RKO (cell line): ENCODE data around the gene CFAP61.

Experiments used
- DNase-seq: peaks from one replicate; pipeline ENCODE4 v3.0.0-alpha.2; 2016; ENCODE audit warnings: low spot score

CFAP61 gene

DNA sequence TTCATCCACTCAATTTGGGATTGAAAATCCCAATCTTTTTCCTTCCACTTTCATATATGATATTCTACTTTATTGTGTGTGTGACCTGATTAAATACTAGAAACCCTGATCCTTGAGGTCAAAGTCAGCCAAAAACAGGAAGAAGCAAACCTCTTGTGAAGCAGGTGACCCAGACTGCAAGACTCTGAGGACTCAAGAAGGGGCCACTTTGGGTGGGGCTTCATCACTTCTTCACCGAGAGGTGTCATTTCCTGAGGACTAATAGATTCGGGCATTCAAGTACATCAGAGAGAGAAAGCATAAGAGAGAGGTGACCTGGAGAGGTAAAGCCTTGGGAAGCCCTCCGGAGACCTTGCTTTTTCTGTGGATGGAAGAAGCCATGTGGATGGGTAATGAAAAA lies 129.0 kb downstream of the CFAP61 start:
- no peak for DNase-seq

DNA sequence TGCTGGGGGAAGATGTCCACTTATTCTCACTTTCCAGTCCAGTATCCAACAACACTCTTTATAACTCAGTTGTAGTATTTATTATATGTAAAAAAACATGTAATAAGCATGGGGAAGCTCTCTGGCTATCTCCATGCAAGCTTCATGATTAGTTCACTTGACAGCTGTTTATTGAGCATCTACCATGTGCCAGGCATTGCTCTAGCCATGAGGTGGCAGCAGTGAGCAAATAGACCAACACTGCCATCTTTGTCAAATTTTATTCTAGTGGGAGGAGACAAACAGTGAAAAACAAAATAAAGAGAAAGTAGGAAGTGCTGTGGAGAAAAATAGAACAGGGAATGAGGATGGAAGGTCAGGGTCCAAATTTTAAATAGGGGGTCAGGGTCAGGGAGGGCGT lies 131.8 kb downstream of the CFAP61 start:
- DNase-seq: peak; percentile 19

DNA sequence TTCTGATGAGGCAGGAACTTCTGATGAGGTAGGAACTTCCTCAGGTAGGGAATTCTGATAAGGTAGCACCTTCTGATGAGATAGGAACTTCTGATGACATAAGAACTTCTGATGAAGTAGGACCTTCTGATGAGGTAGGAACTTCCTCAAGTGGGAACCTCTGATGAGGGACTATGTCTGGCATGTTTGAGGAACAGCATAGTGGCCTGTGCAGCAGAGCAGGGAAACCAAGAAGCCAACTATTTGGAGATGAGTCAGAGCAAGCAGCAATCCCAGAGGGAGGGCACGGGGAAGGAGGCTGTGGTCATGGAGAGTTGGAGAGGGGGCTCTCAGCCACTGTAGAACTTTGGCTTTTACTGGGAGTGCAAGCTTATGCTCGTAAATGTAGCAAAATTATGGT lies 132.4 kb downstream of the CFAP61 start:
- no peak for DNase-seq

DNA sequence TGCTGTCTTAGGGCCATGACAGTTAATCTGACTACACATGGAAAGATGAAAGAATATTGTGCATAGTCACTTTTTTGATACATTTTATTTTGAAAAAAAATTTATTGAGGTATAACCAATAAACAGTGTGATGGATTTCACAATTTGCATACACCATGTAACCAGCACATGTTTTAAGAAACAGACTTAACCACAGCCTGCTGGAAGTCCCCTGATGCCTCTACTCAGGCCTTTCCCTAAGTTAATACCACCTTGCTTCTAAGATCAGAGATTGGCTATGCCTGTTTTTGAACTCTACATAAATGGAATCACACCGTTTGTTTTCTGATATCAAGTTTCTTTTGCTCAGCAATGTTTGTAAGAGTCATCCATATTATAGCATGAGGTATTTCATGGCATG lies 136.3 kb downstream of the CFAP61 start:
- no peak for DNase-seq

DNA sequence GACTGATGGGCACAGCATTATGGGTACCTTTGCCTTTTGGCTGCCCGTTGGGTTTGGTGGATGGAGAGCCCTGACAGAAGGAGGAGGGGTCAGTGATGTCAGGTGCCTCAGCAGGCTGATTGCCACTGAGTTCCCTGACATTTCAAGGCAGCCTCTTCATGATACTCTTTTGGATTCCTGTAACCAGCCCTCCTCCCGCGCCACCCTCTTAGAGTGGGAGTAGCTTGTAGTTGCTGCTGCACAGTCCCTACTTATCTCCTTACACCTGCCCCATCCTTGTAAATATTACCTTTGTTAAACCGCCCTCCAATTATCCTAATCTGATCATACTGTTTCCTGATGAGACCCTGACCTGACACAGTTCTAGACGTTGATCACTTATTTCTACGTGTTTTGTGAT lies 140.0 kb downstream of the CFAP61 start:
- no peak for DNase-seq

DNA sequence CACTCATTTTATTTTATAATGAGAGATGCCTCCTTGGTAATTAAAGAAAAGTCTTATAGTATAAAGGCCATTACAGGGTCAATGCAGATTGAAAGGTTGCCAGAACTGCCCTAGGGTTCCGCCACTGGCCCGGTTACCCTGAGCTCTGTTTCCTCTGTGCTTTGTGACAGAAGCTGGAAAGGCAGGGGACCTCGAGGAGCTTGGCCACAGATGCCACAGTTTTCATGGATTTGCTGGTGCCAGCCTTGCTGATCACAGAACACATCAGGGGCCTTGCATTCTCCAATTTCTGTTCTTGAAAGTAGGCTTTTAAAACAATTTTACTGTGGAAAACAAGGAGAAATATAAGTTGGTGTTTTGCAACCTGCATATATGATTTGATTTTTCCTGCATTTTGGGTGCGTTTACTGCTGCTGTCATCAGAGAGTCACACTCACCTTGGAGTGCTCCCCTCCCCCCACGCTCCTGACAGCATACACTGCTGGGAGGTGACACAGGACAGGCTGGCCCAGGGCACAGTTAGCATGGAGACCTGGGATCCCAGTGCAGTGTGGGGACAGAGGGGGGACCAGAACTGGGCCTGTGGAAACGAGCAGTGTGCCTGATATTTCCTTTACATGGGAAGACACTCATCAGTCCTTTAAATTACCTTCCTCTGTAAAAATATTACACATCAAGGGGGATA lies 142.8 kb downstream of the CFAP61 start:
- DNase-seq: no peak

DNA sequence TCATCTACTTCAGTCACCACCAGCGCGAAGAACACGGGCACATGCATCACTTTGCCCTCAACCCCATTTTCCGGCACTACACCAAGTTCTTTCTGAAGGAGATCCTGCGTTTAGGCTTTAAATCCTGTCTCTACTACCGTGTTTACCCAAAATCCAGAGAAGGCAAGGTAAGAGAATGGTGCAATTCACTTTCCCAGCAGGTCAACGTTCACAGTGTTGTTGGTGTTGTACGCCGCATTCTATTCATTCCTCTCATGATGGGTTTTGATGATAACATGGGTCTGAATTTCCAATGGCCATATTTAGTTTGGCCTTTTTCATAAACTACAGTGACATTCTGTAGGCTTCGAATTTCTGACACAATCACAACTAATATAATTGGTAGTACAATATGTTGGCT lies 144.3 kb downstream of the CFAP61 start:
- DNase-seq: no peak

DNA sequence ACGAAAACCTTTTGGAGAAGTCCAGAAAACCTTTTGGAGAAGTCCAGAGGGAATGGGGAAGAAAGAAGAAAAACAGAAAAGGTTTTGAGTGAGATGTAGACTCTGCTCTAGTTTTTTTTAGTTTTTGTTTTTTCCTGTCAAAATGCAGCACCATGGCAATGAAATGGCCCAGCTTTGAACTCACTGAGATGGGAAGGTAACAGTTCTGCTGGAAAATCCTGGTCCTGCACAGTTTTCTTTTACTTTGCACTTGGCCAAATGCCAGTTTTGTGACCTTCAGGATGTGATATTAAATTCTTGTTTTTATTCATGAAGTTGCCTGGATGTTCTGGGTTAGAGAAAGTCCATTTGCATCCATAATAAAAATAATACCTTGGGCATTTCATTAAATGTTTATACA lies 145.7 kb downstream of the CFAP61 start:
- DNase-seq: no peak

DNA sequence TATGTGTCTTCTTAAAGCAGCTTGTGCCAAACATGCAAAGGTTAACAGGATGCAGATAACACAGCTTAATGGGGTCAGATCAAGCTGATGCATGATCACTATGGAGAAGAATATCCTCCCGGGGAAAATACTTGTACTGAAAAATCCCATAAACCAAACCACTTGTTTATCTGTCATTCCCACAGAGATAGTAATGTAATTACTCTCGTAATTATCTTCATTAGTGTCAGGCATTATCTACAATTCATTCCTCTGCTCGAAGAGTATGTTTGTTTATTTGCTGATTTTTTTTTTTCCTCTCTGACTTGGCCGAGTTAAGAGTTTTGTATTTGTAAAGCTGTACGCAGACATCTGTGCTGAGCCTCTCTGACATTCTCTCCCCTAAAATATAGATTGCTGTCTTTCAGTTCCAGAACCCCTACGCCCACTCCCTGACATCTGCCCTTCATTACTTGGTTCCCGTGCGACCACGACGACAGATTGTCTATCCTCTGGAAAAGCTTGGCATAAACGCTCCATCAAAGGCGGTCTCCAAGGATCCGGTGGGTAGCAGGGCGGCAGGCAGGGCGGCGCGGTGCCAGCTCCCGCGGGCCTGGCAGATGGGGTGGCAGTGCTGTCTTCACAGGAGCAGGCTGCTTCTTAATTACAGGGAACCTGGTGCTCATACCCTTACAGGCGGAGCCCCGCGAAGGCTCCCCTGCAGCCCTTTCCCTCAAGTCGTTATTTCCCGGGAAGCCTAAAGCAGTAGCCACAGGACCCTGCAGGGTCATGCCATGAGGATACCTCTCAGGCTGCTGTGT lies 147.2 kb downstream of the CFAP61 start:
- DNase-seq: no peak

DNA sequence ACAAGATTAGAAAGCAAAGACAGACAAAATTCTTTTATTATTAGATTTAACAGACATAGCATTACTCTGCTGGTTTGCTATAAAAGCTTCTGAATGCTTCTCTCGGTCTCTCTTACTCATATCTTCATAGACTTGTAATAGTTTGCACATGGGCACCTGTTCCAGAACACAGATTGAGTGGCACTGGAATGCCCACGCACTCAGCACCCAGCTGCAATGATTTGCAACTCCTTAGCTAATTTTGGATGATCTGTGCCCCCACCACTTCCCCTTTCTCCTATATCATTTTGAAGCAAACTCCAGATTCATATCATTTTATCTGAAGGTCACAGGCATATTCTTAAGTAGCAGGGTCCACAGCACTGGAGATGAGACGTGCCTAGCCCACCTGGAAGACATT lies 148.8 kb downstream of the CFAP61 start:
- DNase-seq: no peak

DNA sequence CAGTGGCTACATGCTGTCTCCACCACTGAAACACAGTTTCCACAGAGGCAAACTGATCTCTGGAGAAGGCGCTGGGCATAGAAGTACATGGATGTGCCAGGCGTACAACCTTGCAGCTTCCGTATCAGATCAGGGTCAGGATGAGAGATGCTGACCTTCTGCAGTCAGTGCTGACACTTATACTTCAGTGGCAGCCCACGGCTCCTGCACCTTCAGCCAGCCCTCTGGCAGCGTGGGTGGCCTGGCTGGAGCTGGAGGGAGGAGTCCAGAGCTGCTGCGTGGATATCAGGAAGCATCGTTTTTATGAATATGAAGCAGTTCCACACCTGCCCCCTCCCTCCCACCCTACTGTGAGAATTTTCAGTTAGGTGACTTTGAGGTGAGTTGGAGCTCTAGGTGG lies 149.3 kb downstream of the CFAP61 start:
- DNase-seq: no peak

DNA sequence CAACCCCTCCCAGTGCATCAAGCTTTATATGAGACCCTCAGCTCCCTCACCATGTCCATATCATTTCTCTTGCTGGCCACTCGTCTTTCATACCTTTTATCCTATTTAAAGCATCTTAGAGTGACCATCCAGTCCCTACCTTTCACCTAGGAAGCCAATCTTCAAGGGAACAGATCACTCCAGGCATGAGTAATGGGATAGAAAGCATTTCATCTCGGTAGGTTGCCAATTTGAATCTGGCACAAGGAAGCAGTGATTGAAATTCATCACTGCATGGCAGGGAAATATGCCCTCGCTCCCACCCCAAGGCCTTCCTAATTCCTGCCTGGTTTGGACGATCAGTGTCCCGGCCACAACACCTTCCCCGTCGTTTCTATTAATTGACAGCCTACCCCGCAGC lies 150.4 kb downstream of the CFAP61 start:
- no peak for DNase-seq

DNA sequence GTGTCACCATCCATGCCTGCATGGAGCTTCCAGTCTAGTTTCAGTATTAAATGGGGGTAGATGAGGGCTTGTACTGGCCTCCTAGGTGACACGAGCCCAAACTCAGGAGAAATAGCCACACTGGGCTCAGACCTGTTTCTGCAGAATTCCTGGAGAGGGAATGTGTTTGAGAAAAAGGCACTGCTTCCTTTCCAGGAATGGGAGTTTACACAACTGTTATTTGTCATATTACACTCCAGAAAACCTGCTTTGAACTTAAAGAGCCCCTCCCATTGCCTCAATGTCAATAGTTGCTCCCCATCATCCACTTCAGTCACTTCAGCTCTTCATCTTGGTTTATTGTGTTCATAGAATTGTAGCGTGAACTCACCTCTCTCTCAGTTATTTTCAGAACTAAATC lies 151.5 kb downstream of the CFAP61 start:
- DNase-seq: no peak

DNA sequence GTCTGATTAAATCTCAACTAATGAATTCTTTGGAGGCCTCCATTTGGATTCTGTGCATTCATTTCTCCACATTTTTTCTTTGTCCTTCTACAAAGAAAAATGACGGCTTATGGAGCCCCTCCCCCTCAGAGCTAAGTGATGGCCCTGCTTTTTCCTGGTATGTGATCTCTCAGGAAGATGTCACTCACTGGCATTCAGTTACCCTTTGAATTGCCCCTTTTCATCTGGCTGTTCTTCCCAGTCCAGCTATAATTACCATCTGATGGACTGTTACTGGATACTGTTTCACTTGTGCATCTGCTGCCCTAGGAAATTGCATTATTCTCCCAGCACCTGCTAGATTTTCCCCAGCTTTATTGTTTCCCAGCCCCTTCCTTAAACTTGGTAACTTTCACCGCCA lies 151.9 kb downstream of the CFAP61 start:
- DNase-seq: no peak

DNA sequence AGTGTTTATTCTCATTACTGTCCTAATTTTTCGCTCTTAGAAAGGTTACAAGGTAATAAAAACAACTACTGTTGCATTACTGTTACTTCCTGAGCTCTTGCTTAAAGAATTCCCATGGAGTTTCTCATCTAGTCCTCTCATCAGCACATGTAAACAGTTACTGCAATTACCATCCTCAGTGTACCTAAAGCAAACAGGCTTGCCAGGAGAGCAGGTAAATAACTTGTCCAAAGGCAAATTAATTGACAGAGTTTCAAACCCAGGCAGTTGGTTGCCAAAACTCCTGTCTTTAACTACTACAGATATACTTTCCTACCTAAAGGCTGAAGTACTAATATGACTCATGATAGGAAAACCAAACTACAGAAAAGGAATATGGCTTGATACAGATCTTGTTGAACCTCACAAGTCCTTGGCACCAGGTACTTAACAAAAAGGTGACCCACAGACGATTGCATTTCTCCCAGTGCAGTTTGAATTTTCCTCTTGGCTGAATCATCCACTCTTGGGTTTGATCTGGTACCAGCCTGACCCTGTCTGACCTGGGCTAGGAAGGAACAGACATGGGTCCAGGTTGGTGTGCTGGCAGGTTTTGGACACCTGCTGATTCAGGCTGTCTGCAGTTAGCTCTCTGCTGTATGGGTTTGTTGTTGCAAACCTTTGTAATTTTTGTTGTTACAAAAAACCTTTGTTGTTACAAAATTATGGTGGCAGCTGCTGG lies 153.0 kb downstream of the CFAP61 start:
- no peak for DNase-seq

DNA sequence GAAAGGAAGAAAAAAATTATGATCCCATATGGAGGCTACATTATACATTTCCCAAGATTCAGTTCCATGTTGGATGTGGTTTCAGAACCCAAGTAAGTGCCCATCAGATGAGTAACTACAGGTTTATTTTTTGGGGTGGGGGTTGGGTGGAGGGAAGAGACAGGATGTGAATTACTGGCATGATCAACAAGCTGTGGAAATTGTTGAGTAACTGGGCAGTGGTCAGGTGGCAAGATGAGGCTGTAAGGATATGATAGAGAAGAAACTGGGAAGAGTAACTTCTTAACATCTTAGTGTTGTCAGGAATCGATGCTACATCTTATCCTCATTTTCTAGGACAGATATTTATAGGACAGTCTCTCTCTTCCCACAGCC lies 153.5 kb downstream of the CFAP61 start:
- DNase-seq: no peak

DNA sequence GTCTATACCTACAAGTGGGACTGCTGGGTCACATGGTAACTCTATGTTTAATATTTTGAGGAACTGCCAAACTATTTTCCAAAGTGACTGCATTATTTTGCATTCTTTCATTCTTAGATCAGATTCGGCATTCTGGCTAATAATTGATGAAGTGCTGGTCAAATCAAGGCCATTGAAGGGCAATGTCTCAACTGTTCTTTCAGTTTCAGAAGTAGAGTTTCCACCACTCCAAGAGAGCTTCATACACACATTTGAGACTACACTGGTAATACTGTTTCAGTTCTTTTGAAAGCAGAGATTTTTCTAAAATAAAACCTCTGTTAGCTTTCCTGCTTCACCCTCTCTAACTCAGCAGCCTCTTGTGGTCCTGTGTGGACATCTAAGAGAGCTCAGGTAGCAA lies 154.5 kb downstream of the CFAP61 start:
- DNase-seq: no peak

DNA sequence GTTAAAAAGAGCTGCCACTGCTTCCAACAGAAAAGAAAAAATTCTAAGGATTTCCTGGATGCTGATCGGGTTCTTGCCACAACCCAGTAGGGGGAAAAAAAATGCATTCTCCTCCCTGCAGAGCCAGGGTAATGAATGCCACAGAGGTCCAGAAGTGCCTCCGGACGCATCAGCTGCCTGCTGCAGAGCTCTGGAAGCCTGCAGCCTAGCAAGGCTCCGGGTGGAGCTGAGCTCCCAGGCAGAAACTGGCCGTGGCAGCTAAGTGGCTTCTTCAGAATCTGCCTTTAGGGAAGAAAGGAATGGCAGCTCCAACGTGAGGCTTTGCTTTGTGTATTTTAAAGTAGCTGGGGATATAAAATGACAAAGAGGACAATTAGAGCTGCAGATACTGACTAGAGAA lies 155.0 kb downstream of the CFAP61 start:
- DNase-seq: no peak

DNA sequence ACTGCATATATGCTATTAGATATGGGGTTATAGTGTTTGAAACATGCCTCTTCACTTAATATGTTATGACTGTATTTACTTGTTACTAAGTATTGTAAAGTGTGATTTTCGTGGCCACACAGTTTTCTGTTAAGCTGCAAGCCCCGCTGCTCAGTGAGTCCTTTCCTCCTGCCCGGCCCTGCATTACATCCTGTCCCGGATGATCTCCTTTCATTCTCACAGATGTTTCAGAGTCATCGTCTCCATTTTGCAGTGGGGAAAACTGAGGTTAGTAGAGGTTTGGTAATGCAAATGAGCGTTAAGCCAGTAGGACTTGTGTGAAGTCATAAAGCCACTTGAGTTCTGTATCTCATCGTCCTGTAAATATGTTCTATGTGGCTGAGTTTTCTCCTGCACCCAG lies 155.5 kb downstream of the CFAP61 start:
- no peak for DNase-seq

DNA sequence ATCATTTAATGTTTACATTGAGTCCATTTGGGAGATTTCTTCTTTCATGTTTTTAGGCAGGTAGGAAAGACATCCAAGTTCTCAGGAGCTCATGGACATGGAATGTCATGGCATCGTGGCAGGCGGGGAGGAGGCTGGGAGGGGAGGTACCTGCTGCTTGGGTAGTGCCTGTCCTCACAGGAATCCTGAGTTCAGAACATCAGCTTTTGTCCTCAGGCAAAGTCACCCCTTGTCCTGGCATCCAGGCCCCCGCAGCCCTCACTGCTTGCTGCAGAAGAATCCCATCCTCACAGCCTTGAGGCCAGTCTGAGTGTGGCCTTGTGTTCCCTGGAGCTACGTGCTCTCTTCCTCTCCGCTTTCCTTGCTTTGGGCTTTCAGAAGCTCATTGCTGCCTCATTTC lies 157.4 kb downstream of the CFAP61 start:
- no peak for DNase-seq

DNA sequence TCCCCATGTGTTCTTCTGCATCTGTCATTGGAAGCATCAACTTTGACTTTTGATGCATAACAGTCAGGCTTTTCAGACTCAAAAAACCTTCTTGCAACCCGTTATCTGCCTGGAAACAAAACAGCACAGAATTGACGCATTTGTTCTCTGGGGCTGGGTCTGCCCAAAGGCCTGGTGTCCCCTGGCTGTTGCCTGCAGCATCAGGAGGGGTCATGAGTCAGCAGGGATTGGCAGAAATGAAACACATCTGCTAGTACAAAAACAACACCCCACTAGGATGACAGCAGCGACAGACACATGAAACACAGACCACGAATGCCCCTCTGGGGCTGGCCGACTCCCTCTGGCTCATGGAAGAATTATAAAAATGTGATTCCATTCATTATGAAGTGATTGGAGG lies 158.0 kb downstream of the CFAP61 start:
- no peak for DNase-seq

DNA sequence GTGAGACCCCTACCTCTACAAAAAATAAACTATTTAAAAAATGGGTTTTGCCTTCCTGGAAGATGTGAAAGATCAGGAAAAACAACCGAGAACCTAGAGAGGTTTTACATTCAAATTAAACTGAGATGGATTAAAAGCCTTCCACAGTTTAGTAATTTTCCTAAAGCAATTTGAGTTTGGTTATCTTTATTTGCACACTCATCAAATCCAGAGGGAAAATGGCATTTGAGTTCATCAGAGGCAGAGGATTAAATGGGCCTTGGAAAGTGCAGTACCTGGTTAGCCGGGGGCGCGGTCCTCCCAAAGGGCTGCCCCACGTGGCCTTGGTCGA lies 158.6 kb downstream of the CFAP61 start:
- DNase-seq: no peak

DNA sequence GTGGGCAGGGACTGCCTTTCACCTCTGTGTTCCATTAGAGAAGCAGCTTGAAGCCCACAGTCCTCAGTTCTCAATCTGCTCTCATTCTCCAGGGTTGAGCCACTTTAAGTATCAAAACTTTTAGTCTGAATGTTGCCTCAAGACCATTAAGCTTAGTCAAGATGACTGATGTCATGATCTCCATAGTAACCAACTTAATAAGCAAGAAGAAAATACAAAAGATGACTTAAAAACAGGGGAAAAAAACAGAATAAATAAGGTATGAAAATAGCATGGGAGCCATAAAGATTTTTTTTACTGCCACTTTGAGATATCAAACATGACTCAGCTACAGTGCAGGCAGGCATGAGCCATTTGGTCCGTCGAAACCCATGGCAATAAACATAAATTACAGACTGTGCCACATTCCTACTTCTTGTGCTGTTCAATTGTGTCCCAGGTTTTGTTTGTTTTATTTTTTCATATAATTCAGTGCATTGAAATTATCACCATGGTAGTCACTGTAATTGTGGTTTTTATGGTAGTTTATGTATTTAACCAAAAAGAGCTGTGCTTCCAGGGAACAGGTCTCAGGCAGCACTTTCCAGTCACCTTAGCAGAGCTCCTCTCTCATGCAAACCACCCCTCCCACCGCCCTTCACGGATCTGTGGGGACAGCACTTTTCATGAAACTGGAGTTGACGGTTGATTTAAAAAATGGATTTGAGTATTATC lies 159.1 kb downstream of the CFAP61 start:
- DNase-seq: peak; percentile 29
